Adipocyte (in vitro differentiated cells): ENCODE data around the gene FLNB.

ENCODE experiments used
- DNase-seq: peaks from one replicate; pipeline ENCODE4 v3.0.0-alpha.2; 2015; ENCODE audit warnings: low read depth
- H3K27me3 ChIP-seq: replicated peaks from 2 replicates; pipeline ENCODE4 v1.7.0; 2013; ENCODE audit warnings: mild to moderate bottlenecking, low read length, moderate library complexity; ENCODE audit not compliant: control insufficient read depth, insufficient read depth
- H3K36me3 ChIP-seq: 2 replicates; pipeline ENCODE4 v1.7.0; 2013; ENCODE audit warnings: low read length, mild to moderate bottlenecking, moderate library complexity; ENCODE audit not compliant: control insufficient read depth, insufficient read depth, severe bottlenecking
- H3K4me1 ChIP-seq: 2 replicates; pipeline ENCODE4 v1.7.0; 2013; ENCODE audit warnings: mild to moderate bottlenecking, low read length, moderate library complexity; ENCODE audit not compliant: control insufficient read depth, insufficient read depth
- H3K4me3 ChIP-seq: 2 replicates; pipeline ENCODE4 v1.7.0; 2013; ENCODE audit warnings: mild to moderate bottlenecking, low read length, moderate library complexity
- H3K9ac ChIP-seq: 2 replicates; pipeline ENCODE4 v1.7.0; 2013; ENCODE audit warnings: mild to moderate bottlenecking, low read length, moderate library complexity
- H3K9me3 ChIP-seq: 2 replicates; pipeline ENCODE4 v1.7.0; 2013; ENCODE audit warnings: mild to moderate bottlenecking, low read length, moderate library complexity; ENCODE audit not compliant: control insufficient read depth

The FLNB gene

DNA sequence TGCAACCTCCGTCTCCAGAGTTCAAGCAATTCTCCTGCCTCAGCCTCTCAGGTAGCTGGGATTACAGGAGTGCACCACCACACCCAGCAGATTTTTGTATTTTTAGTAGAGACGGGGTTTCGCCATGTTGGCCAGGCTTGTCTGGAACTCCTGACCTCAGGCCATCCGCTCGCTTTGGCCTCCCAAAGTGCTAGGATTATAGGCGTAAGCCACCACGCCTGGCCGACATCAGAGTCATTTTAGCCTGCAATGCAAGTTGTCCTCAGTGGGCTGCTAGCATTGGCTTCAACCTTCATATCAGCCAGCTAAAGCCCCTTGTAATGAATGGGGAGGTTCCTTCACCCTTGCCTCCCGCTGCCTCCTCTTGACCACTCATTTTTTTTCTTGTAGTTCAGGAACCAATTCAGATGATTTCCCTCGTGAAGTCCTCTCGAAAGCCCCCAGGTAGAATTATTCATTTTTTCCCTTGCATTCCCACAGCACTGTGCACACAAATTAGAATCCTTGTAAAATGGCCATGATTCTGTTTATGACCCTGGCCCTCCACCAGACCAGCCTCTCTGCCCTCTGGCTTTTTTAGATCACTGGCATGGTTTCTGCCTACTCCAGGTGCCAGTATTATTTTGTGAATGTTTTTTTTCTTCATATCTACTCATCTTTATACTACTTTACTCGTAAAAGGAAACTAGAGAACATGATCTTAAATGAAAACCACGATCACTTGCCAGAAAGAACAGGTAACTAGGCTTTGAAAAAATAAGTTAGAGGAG is 29.1 kb downstream of the FLNB start:
- H3K27me3 ChIP-seq: no peaks in the 10 kb centered on the region
- H3K4me1 ChIP-seq: peaks cover 37% of the 10 kb centered on the region
- DNase-seq: no peak
- H3K9ac ChIP-seq: no peak overlapping the region
- H3K9me3 ChIP-seq: no peaks in the 10 kb centered on the region
- no peaks in the 10 kb centered on the region for H3K36me3 ChIP-seq
- no peak overlapping the region for H3K4me3 ChIP-seq

DNA sequence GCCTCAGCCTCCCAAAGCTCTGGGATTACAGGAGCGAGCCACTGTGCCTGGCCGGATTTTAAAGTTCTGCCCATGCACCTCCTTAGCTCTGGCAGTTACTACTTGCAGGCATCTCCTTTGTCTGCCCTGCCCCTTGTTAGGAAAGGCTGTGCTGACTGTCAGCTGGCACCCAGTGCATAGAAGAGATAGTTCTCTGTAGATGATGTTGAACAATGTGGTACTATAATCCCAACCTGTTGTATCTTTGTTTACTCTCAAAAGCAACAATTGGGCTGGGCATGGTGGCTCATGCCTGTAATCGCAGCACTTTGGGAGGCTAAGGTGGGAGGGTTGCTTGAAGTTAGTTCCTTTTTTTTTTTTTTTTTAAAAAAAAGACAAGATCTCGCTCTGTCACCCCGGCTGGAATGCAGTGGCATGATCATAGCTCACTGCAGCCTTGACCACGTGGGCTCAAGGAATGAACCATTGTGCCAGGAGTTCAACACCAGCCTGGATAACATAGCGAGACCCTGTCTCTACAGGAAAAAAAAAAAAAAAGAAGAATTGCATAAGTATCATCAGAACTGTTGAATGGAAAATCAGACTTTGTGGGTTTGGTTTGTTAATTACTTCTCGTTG is 30.6 kb downstream of the FLNB start:
- H3K4me3 ChIP-seq: no peak overlapping the region
- DNase-seq: no peak
- no peaks in the 10 kb centered on the region for H3K36me3 ChIP-seq
- peaks cover 45% of the 10 kb centered on the region for H3K4me1 ChIP-seq
- no peak overlapping the region for H3K9ac ChIP-seq
- H3K27me3 ChIP-seq: no peaks in the 10 kb centered on the region
- no peaks in the 10 kb centered on the region for H3K9me3 ChIP-seq

DNA sequence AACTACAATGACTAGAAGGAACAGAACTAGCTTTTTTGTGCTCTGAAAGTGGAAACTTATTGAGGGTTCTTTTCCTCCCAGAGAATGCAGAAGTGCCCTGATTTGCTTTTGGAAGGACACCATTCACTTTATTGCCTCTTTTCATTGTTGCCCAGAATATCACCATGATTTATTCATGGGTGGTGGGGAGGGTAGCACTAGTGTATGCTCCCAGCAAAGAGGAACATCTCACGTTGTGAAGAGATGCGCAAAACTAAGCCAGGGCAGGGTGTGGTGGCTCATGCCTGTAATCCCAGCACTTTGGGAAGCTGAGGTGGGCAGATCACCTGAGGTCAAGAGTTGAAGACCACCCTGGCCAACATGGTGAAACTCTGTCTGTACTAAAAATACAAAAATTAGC is 31.4 kb downstream of the FLNB start:
- Histone ChIP-seq H3K4me1 (peaks cover 53% of the 10 kb centered on the region), H3K4me3 (no peak overlapping the region), H3K9ac (no peak overlapping the region), H3K36me3 (no peaks in the 10 kb centered on the region), H3K27me3 (no peaks in the 10 kb centered on the region), H3K9me3 (no peaks in the 10 kb centered on the region)
- no peak for DNase-seq

DNA sequence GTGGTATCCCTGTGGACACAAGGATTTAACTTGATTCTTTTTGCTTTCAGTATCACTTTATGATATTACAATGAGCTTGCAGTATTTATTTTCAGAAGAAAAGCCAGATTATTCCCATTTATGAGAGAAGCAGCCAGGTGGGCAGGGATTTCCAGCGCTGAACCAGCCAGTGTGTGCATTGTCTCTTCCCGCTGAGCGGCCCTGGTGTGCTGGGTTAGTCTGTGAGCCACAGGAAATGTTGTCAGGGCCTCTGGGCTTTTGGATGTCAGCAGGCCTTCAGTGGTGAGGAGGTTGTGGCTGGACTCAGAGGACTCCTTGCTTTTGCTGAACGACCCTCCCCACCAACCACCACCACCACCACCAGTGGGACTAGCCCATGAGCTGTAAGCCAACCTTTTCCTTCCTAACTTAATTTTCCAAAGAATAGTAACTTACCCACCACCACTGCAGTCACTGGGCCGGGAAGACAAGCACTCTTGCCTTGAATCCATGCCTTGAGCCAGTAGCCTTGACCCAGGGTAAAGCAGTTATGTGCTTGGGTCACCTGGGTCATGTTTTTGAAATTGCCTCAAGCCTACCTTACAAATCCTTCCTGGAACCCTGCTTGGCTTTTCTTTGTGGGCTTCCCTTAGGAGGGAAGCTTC is 33.1 kb downstream of the FLNB start:
- H3K36me3 ChIP-seq: no peaks in the 10 kb centered on the region
- H3K9ac ChIP-seq: no peak overlapping the region
- H3K4me3 ChIP-seq: no peak overlapping the region
- peaks cover 52% of the 10 kb centered on the region for H3K4me1 ChIP-seq
- H3K27me3 ChIP-seq: no peaks in the 10 kb centered on the region
- DNase-seq: no peak
- H3K9me3 ChIP-seq: no peaks in the 10 kb centered on the region

DNA sequence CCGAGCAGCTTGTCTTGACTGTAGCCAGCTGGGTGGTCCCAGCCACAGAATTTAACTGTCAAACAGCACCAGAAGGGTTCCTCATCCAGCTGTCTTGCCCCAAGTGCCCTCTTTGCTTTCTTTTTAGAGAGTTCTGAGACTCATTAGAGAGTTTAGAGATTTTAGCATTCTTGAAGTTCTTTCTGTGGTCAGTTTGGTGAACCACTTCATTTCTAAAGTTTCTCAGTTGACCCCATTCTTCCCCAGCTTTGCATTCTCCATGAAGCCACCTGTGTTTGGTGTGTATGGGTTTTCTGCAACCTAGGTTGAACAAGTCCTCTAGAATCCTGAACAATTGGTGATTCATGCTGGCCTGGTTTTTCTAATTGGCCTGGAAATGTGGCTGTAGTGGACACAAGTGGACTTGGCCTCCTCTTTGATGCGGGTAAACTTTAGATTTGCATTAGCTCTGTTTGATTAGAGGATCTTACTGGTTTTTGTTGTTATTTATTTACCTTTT is 33.7 kb downstream of the FLNB start:
- peak; percentile 59 for DNase-seq
- peaks cover 48% of the 10 kb centered on the region for H3K4me1 ChIP-seq

DNA sequence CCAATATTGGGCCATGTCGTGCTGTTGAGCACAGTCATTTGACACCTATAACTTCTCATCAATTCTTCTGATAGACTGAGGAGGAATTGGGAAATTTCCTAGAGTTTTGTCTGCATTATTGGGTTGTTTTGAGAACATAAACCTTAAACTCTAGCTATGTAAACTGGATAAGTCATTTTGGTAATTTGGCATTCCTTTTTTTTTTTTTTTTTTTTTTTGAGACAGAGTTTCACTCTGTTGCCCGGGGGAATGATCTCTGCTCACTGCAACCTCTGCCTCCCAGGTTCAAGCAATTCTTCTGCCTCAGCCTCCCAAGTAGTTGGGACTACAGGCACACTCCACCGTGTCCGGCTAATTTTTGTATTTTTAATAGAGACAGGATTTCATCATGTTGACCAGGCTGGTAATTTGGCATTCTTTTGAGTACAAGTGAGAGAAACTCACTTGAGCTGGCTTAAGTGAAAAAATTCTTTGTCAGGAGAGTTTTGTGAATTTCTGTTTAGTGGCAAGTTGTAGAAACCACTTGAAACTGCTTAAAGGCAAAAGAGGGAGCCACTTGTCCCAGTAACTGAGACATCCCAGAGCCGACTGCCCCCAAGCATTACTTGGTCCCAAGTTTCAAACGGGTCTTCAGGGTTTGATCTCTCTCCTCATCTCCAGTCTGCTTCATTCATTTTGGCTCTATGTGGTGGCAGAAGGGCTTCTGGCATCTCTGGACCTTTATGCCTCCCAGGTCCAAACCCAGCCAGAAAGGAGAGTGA is 34.9 kb downstream of the FLNB start:
- H3K4me1 ChIP-seq: peaks cover 53% of the 10 kb centered on the region
- no peak overlapping the region for H3K9ac ChIP-seq
- DNase-seq: peak; percentile 52
- no peaks in the 10 kb centered on the region for H3K9me3 ChIP-seq
- no peaks in the 10 kb centered on the region for H3K36me3 ChIP-seq
- no peaks in the 10 kb centered on the region for H3K27me3 ChIP-seq
- no peak overlapping the region for H3K4me3 ChIP-seq

More for the DNA sequence above, 33.7 kb downstream of the FLNB start:
- H3K4me3 ChIP-seq: no peak overlapping the region
- no peaks in the 10 kb centered on the region for H3K9me3 ChIP-seq
- no peak overlapping the region for H3K9ac ChIP-seq
- H3K27me3 ChIP-seq: no peaks in the 10 kb centered on the region
- no peaks in the 10 kb centered on the region for H3K36me3 ChIP-seq

DNA sequence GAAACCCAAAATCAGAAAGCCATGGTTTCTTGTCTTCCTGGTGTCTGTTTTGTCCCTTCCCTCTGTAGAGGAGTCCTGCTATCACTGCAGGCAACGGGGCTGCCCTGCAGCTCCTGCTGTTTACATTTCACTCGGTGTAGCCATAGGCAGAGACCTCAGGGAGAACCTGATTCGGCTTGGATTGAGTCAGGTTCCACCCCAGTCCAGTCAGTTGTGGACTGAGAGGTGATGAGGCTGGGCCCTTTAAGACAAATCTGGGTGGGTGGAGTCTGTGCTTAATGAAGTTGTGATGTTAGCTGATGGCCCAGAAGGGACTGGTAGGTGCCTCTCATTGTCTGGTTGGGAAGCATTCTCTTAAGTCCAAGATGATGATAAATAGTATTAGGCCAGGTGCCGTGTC is 35.7 kb downstream of the FLNB start:
- Histone ChIP-seq H3K4me1 (peaks cover 61% of the 10 kb centered on the region), H3K27me3 (no peaks in the 10 kb centered on the region), H3K9me3 (no peaks in the 10 kb centered on the region), H3K36me3 (no peaks in the 10 kb centered on the region), H3K9ac (peak overlapping the region; percentile 15), H3K4me3 (no peak overlapping the region)
- DNase-seq: no peak

- no peak overlapping the region for H3K9ac ChIP-seq
- H3K4me1 ChIP-seq: peaks cover 70% of the 10 kb centered on the region
- no peaks in the 10 kb centered on the region for H3K9me3 ChIP-seq
- H3K27me3 ChIP-seq: no peaks in the 10 kb centered on the region
- peak; percentile 70 for DNase-seq
- H3K36me3 ChIP-seq: no peaks in the 10 kb centered on the region
- H3K4me3 ChIP-seq: no peak overlapping the region
These were observed 36.7 kb downstream of the FLNB start for GRCh38 chr3:58044691-58045483.

DNA sequence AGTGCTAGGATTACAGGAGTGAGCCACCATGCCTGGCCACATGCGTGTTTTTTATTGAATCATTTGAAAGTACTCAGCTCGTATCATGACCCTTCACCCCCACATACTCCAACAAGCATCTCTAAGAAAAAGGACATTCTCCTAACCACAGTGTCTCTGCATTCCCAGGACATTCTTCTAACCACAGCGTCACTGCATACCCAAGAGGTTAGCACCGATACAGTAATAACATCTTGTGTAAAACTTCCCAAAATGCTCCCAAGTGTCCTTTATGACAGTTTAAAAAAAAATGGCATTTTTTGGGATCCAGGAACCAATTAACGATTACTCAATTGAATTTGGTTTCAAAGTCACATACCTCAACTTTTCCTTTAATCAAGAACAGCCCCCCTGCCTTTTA is 39.6 kb downstream of the FLNB start:
- H3K27me3 ChIP-seq: no peaks in the 10 kb centered on the region
- peak; percentile 86 for DNase-seq
- no peaks in the 10 kb centered on the region for H3K36me3 ChIP-seq
- no peak overlapping the region for H3K9ac ChIP-seq
- peaks cover 76% of the 10 kb centered on the region for H3K4me1 ChIP-seq
- H3K9me3 ChIP-seq: no peaks in the 10 kb centered on the region
- no peak overlapping the region for H3K4me3 ChIP-seq

DNA sequence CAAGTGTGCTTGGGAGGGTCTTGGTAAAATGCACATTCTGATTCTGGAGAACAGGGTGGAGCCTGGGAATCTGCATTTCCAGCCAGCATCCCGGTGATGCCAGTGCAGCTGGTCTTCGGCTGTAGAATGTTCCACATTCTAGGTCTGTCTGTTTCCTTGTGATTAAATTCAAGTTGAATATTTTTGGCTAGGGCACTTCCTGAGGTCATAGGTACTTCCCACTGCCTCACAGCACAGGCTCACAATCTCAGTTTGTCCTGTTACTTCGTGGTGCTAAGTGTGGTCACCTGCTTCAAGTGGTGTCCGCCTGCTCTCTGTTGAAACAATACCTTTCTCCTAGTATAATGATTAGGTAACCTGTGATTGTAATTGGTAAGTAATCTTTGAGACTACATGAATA is 40.1 kb downstream of the FLNB start:
- Histone ChIP-seq H3K4me1 (peaks cover 73% of the 10 kb centered on the region), H3K36me3 (no peaks in the 10 kb centered on the region), H3K9ac (peak overlapping the region; percentile 35), H3K9me3 (no peaks in the 10 kb centered on the region), H3K27me3 (no peaks in the 10 kb centered on the region), H3K4me3 (peak overlapping the region; percentile 2)
- no peak for DNase-seq
